ENCODE data around the gene FAM229B. TPM values are rescaled to one million over a fixed set of nuclear protein-coding genes. Genes with fewer than 3 reads are reported as not detected.

Gene FAM229B
- total RNA-seq, 1 donor from 2014 or later: 31.8 TPM

DNA sequence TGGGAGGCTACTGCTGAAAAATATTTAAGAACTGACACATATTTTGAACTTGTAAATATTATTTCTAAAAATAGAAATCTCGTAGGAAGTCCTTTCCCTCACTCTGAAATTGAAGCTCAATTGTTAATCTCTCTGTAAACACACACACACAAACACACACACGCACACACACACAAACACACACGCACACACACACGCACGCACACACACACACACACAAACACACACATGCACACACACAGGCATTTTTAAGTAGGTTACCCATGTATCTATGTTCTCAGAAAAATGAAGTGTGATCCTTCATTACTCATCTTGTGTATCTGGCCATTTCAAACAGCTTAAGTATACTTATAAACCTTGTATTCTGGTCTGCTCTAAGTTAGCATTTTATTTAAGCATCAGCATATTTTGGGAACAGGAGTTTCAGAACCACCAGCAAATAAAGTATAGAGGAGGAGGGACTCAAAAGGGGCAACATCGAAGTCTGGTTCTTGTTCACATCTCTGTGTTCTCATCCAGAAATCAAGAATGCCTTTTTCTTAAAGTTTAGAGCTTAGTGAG is 21.9 kb upstream of the FAM229B start:
- DNase-seq (ENCODE audit: low read depth): no peak
- Histone ChIP-seq H3K9ac (ENCODE audit: low read length) (no peak overlapping the region), H3K36me3 (ENCODE audit: insufficient read depth, low read length) (no peaks in the 10 kb centered on the region), H3K27ac (ENCODE audit: low read depth, low read length) (no peak overlapping the region), H3K79me2 (ENCODE audit: insufficient read depth, low read length) (no peaks in the 10 kb centered on the region), H4K20me1 (ENCODE audit: insufficient read depth, low read length) (no peaks in the 10 kb centered on the region), H3K4me3 (ENCODE audit: insufficient read depth, low read depth, low read length) (no peak overlapping the region), H3K4me1 (ENCODE audit: insufficient read depth, low read length) (no peaks in the 10 kb centered on the region), H2AFZ (ENCODE audit: low read depth, low read length) (no peak overlapping the region), H3K4me2 (ENCODE audit: low read length) (no peak overlapping the region), H3K27me3 (ENCODE audit: insufficient read depth, low read length) (no peaks in the 10 kb centered on the region), H3K9me3 (ENCODE audit: insufficient read depth, low read depth, low read length) (no peaks in the 10 kb centered on the region)
- Mint-ChIP-seq H3K27ac (ENCODE audit: unreplicated experiment) (no peak overlapping the region), H3K9me3 (ENCODE audit: unreplicated experiment) (no peaks in the 10 kb centered on the region), H3K4me3 (ENCODE audit: unreplicated experiment) (no peak overlapping the region), H3K36me3 (ENCODE audit: low read depth, unreplicated experiment) (peaks cover 1% of the 10 kb centered on the region), H3K4me1 (ENCODE audit: low read depth, unreplicated experiment) (peaks cover 9% of the 10 kb centered on the region), H3K27me3 (ENCODE audit: low read depth, unreplicated experiment) (no peaks in the 10 kb centered on the region)
- no peak for FAIRE-seq
- TF ChIP-seq, protein P1, sequence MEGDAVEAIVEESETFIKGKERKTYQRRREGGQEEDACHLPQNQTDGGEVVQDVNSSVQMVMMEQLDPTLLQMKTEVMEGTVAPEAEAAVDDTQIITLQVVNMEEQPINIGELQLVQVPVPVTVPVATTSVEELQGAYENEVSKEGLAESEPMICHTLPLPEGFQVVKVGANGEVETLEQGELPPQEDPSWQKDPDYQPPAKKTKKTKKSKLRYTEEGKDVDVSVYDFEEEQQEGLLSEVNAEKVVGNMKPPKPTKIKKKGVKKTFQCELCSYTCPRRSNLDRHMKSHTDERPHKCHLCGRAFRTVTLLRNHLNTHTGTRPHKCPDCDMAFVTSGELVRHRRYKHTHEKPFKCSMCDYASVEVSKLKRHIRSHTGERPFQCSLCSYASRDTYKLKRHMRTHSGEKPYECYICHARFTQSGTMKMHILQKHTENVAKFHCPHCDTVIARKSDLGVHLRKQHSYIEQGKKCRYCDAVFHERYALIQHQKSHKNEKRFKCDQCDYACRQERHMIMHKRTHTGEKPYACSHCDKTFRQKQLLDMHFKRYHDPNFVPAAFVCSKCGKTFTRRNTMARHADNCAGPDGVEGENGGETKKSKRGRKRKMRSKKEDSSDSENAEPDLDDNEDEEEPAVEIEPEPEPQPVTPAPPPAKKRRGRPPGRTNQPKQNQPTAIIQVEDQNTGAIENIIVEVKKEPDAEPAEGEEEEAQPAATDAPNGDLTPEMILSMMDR (IDR thresholded peaks at IDR 0.05; ENCODE audit: insufficient read depth, low read depth, low read length): no peak
- no peak for TF ChIP-seq EZH2 (IDR thresholded peaks at IDR 0.05; ENCODE audit: insufficient read depth, low read length)

DNA sequence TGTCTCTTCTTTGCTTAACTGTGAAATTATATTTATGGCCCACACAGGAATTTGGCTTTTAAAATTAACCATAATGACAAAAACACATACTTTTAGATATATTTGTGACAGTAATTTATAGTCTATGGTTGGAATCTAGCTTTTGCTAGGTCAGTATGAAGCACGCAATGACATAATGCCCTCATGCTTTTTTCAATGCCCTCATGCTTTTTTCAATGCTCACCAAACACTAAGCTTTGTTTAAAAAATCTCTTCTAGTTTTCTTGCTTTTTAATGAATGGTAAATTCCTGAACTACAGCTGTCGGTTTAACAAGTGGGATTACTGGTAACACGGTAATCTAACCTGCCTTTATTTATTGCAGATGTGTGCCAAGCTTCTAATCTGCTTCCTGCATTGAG is 20.8 kb upstream of the FAM229B start:
- no peaks in the 10 kb centered on the region for H4K20me1 ChIP-seq (ENCODE audit: insufficient read depth, low read length)
- Mint-ChIP-seq H3K36me3 (ENCODE audit: low read depth, unreplicated experiment) (peaks cover 1% of the 10 kb centered on the region), H3K27ac (ENCODE audit: unreplicated experiment) (no peak overlapping the region), H3K4me1 (ENCODE audit: low read depth, unreplicated experiment) (peaks cover 5% of the 10 kb centered on the region), H3K4me3 (ENCODE audit: unreplicated experiment) (no peak overlapping the region), H3K9me3 (ENCODE audit: unreplicated experiment) (no peaks in the 10 kb centered on the region), H3K27me3 (ENCODE audit: low read depth, unreplicated experiment) (no peaks in the 10 kb centered on the region)
- no peaks in the 10 kb centered on the region for H3K4me1 ChIP-seq (ENCODE audit: insufficient read depth, low read length)
- no peak overlapping the region for H3K9ac ChIP-seq (ENCODE audit: low read length)
- no peak overlapping the region for H3K4me3 ChIP-seq (ENCODE audit: insufficient read depth, low read depth, low read length)
- no peaks in the 10 kb centered on the region for H3K27me3 ChIP-seq (ENCODE audit: insufficient read depth, low read length)
- DNase-seq (ENCODE audit: low read depth): no peak
- no peaks in the 10 kb centered on the region for H3K36me3 ChIP-seq (ENCODE audit: insufficient read depth, low read length)
- H3K9me3 ChIP-seq (ENCODE audit: insufficient read depth, low read depth, low read length): no peaks in the 10 kb centered on the region
- TF ChIP-seq EZH2 (IDR thresholded peaks at IDR 0.05; ENCODE audit: insufficient read depth, low read length): no peak
- TF ChIP-seq, protein P1 (IDR thresholded peaks at IDR 0.05; ENCODE audit: insufficient read depth, low read depth, low read length): no peak
- no peak overlapping the region for H2AFZ ChIP-seq (ENCODE audit: low read depth, low read length)
- no peaks in the 10 kb centered on the region for H3K79me2 ChIP-seq (ENCODE audit: insufficient read depth, low read length)
- H3K4me2 ChIP-seq (ENCODE audit: low read length): no peak overlapping the region
- no peak overlapping the region for H3K27ac ChIP-seq (ENCODE audit: low read depth, low read length)
- no peak for FAIRE-seq

DNA sequence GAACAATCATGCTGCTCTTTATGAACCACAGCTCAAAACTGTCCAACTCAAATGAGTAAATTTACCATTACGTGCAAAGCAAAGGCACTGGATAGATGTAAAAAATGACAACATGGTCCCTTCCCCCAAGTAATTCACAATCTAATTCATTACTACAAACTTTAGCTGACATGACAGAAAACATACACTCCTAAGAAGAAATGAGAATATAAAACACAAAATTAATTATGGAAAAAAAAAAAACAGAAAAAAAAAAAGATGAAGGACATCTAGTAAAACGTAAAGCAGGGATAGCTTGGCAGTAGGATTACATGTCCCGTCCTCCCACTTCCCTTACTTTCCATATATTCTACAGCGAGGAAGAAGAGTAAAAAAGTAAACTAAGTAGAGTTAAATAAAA is 5.8 kb upstream of the FAM229B start:
- peaks cover 5% of the 10 kb centered on the region for H3K36me3 ChIP-seq (ENCODE audit: insufficient read depth, low read length)
- DNase-seq (ENCODE audit: low read depth) (no peak), FAIRE-seq (no peak)
- H4K20me1 ChIP-seq (ENCODE audit: insufficient read depth, low read length): no peaks in the 10 kb centered on the region
- H3K27me3 ChIP-seq (ENCODE audit: insufficient read depth, low read length): no peaks in the 10 kb centered on the region
- H3K4me3 ChIP-seq (ENCODE audit: insufficient read depth, low read depth, low read length): no peak overlapping the region
- no peaks in the 10 kb centered on the region for H3K27me3 Mint-ChIP-seq (ENCODE audit: low read depth, unreplicated experiment)
- H3K9me3 Mint-ChIP-seq (ENCODE audit: unreplicated experiment): no peaks in the 10 kb centered on the region
- H3K79me2 ChIP-seq (ENCODE audit: insufficient read depth, low read length): no peaks in the 10 kb centered on the region
- peaks cover 5% of the 10 kb centered on the region for H3K36me3 Mint-ChIP-seq (ENCODE audit: low read depth, unreplicated experiment)
- no peak overlapping the region for H3K27ac ChIP-seq (ENCODE audit: low read depth, low read length)
- peaks cover 3% of the 10 kb centered on the region for H3K4me1 Mint-ChIP-seq (ENCODE audit: low read depth, unreplicated experiment)
- no peak overlapping the region for H3K9ac ChIP-seq (ENCODE audit: low read length)
- H3K4me2 ChIP-seq (ENCODE audit: low read length): no peak overlapping the region
- H3K27ac Mint-ChIP-seq (ENCODE audit: unreplicated experiment): no peak overlapping the region
- H3K9me3 ChIP-seq (ENCODE audit: insufficient read depth, low read depth, low read length): no peaks in the 10 kb centered on the region
- no peak for TF ChIP-seq EZH2 (IDR thresholded peaks at IDR 0.05; ENCODE audit: insufficient read depth, low read length)
- TF ChIP-seq, protein P1 (IDR thresholded peaks at IDR 0.05; ENCODE audit: insufficient read depth, low read depth, low read length): no peak
- no peak overlapping the region for H2AFZ ChIP-seq (ENCODE audit: low read depth, low read length)
- H3K4me3 Mint-ChIP-seq (ENCODE audit: unreplicated experiment): no peak overlapping the region
- peaks cover 3% of the 10 kb centered on the region for H3K4me1 ChIP-seq (ENCODE audit: insufficient read depth, low read length)
